AG04450 (cell line): Measurements from ENCODE around the gene FEV. TPM values are rescaled to one million over a fixed set of nuclear protein-coding genes. Genes with fewer than 3 reads are reported as not detected.

Source experiments
- CTCF ChIA-PET: fragments of 300-600, 350-600 bp; formaldehyde crosslinking; extraction: SDS; loops from one replicate; lab custom pipeline; 2022; ENCODE audit warnings: antibody characterized with exemption, inconsistent platforms; lab: Charles Lee
- POLR2A ChIA-PET: fragments of 350-600 bp; formaldehyde crosslinking; extraction: SDS; loops from one replicate; lab custom pipeline; 2021; ENCODE audit warnings: antibody characterized with exemption, inconsistent platforms; lab: Yijun Ruan, JAX
- DNase-seq: peaks from one replicate; pipeline ENCODE4 v3.0.0-alpha.2; 2011; ENCODE audit warnings: low read depth, low spot score
- H3K27ac ChIP-seq: one replicate; pipeline ENCODE4 v1.5.1; 2012; ENCODE audit warnings: low read depth, low read length, control low read depth
- H3K27me3 ChIP-seq: one replicate; pipeline ENCODE4 v1.6.0; 2012; ENCODE audit warnings: low read length; ENCODE audit not compliant: control insufficient read depth, insufficient read depth
- H3K4me3 ChIP-seq: 2 replicates; pipeline ENCODE4 v1.5.1; 2011; ENCODE audit warnings: mild to moderate bottlenecking, low read depth, low read length, control low read depth
- H3K9me3 ChIP-seq: 2 replicates; pipeline ENCODE4 v1.5.1; 2012; ENCODE audit warnings: low read length; ENCODE audit not compliant: control insufficient read depth, insufficient read depth
- polyA plus RNA-seq: library from polyadenylated mRNA; depleted of rRNA; stranded (reverse); fragments of >200 nt; gene quantifications from 2 replicates; pipeline ENCODE4 v1.2.3, GENCODE V29; 2011
- TF ChIP-seq, protein P1 (sequence below): IDR thresholded peaks from 2 replicates; pipeline ENCODE4 v1.5.1; 2011; ENCODE audit warnings: low read depth, low read length, control low read depth, inconsistent platforms

Gene FEV
- polyA plus RNA-seq, 1 experiment = not detected

GRCh38 chr2:219018726-219019125 lies 33.7 kb upstream of the FEV start:
- POLR2A ChIA-PET = no interaction called here
- Histone ChIP-seq H3K27ac (no peak overlapping the region), H3K9me3 (no peaks in the 10 kb centered on the region), H3K27me3 (peaks cover 46% of the 10 kb centered on the region), H3K4me3 (no peak overlapping the region)
- TF ChIP-seq, protein P1, sequence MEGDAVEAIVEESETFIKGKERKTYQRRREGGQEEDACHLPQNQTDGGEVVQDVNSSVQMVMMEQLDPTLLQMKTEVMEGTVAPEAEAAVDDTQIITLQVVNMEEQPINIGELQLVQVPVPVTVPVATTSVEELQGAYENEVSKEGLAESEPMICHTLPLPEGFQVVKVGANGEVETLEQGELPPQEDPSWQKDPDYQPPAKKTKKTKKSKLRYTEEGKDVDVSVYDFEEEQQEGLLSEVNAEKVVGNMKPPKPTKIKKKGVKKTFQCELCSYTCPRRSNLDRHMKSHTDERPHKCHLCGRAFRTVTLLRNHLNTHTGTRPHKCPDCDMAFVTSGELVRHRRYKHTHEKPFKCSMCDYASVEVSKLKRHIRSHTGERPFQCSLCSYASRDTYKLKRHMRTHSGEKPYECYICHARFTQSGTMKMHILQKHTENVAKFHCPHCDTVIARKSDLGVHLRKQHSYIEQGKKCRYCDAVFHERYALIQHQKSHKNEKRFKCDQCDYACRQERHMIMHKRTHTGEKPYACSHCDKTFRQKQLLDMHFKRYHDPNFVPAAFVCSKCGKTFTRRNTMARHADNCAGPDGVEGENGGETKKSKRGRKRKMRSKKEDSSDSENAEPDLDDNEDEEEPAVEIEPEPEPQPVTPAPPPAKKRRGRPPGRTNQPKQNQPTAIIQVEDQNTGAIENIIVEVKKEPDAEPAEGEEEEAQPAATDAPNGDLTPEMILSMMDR = no peak
- CTCF ChIA-PET = interaction anchor here (0.6 to 3.3 kb wide), 3 partner anchors 11 to 447 kb away, joined by 4 to 20 read pairs (median 4); no protein-coding TSS in a partner anchor
- DNase-seq = no peak

DNA sequence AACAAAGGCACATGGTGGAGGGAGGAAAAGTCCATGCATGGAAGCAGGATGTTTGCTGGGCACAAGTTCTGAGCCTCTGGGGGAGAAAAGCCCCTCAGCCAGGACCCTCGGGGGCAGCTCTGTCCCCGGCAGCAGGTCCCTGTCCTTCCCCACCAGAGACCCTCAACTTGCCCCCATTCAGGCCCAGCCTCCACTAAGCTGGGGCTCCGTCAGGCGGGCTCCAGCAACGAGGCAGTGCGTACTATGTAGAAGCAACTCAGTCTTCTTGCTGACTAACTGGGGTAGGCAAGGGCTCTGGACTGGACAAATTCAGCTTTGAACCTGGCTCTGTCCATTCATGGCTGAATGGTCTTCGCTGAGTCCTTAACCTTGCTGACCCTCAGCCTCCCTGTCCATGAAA lies 33.3 kb upstream of the FEV start:
- Histone ChIP-seq H3K27ac (no peak overlapping the region), H3K9me3 (no peaks in the 10 kb centered on the region), H3K4me3 (no peak overlapping the region), H3K27me3 (peaks cover 43% of the 10 kb centered on the region)
- no peak for DNase-seq
- POLR2A ChIA-PET = no interaction called here
- TF ChIP-seq, protein P1 = no peak
- CTCF ChIA-PET = interaction anchor here (0.6 to 1.4 kb wide), 2 partner anchors 11 to 447 kb away, joined by 4 to 5 read pairs; no protein-coding TSS in a partner anchor

- POLR2A ChIA-PET = no interaction called here
- H3K27ac ChIP-seq = no peak overlapping the region
- no peak overlapping the region for H3K4me3 ChIP-seq
- peaks cover 40% of the 10 kb centered on the region for H3K27me3 ChIP-seq
- no peak for DNase-seq
- TF ChIP-seq, protein P1 = no peak
- CTCF ChIA-PET = interaction anchor here (0.9 to 1.4 kb wide), 3 partner anchors 12 to 103 kb away, joined by 3 to 6 read pairs (median 5); no protein-coding TSS in a partner anchor
- no peaks in the 10 kb centered on the region for H3K9me3 ChIP-seq
Measured at GRCh38 chr2:219017201-219017931, 32.4 kb upstream of the FEV start.

DNA sequence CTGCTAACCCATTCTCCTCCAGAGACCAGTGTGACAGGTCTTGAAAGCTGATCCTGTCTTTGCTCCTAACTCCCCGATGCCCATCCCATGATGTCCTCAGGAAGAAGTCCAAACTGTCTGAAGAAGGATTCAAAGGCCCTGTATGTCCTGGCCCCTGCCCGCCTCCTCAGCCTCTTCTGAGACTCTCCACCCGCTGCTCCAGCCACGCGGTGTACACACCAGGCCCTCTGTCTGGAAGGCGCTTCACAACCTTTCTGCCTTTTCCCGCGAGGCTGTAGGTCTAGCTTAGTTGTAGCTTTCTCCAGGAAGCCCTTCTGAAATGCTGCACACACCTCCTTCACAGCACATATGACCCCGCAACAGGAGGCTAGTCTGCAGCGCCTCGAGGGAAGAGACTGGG lies 31.7 kb upstream of the FEV start:
- ChIA-PET POLR2A (interaction anchor here (0.6 kb wide), 1 partner anchor 65 kb away, joined by 5 read pairs; no protein-coding TSS in a partner anchor), CTCF (interaction anchor here (0.9 to 1.1 kb wide), 2 partner anchors 21 to 103 kb away, joined by 3 to 6 read pairs; no protein-coding TSS in a partner anchor)
- Histone ChIP-seq H3K4me3 (no peak overlapping the region), H3K9me3 (no peaks in the 10 kb centered on the region), H3K27ac (no peak overlapping the region), H3K27me3 (peaks cover 45% of the 10 kb centered on the region)
- TF ChIP-seq, protein P1 = no peak
- no peak for DNase-seq

DNA sequence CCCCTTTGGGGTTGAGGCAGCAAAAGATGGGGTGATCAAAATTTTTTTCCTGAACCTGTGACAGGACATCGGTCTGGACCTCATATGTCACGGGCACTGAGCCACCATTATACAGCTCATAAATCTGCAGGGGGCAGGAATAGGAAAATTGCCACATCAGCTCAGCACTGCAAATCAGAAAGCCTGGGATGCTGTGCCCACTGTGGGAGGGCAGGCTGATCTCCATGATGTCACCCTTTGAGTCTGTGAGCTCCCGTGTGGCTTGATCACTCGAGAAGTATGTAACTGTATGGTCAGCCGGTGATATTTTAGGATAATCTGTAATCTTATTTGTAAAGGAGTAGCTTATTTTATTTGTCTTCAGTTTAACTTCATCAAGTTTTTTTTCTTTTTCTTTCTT lies 25.9 kb upstream of the FEV start:
- Histone ChIP-seq H3K9me3 (no peaks in the 10 kb centered on the region), H3K27me3 (peaks cover 21% of the 10 kb centered on the region), H3K27ac (no peak overlapping the region), H3K4me3 (no peak overlapping the region)
- ChIA-PET CTCF (interaction anchor here (0.6 to 1.6 kb wide), 5 partner anchors 15 to 144 kb away, joined by 3 to 14 read pairs (median 4); no protein-coding TSS in a partner anchor), POLR2A (no interaction called here)
- TF ChIP-seq, protein P1 = no peak
- DNase-seq = no peak
